C4-2B (cell line): ENCODE measurements around the gene EXOC3L1.
A peak's percentile ranks its signal among the peaks of the same experiment; 100 is the strongest.

ENCODE experiments used
- H3K27ac ChIP-seq: fragments of 450-650 bp; 2 replicates; pipeline ENCODE4 v1.5.1; 2017
- CTCF ChIP-seq: fragments of 450-650 bp; conservative IDR thresholded peaks from 2 replicates; pipeline ENCODE4 v1.5.1; 2017; ENCODE audit warnings: mild to moderate bottlenecking
- ZFX ChIP-seq: fragments of 450-650 bp; IDR thresholded peaks from 2 replicates; pipeline ENCODE4 v1.6.1; 2017

EXOC3L1 gene

GRCh38 chr16:67213197-67214019 lies 23.5 kb upstream of the EXOC3L1 start:
- TF ChIP-seq CTCF (no peak), ZFX (no peak)
- H3K27ac ChIP-seq: 0 out of 2 replicates have a peak overlapping the region, but pooled peaks have one; percentile 1

GRCh38 chr16:67212766-67213165 lies 22.8 kb upstream of the EXOC3L1 start:
- no peak overlapping the region for H3K27ac ChIP-seq
- no peak for TF ChIP-seq CTCF
- no peak for TF ChIP-seq ZFX

GRCh38 chr16:67211674-67212073 lies 21.7 kb upstream of the EXOC3L1 start:
- no peak for TF ChIP-seq CTCF
- no peak for TF ChIP-seq ZFX
- no peak overlapping the region for H3K27ac ChIP-seq

GRCh38 chr16:67210069-67210937 lies 20.4 kb upstream of the EXOC3L1 start:
- H3K27ac ChIP-seq: no peak overlapping the region
- TF ChIP-seq ZFX (no peak), CTCF (no peak)

- no peak for TF ChIP-seq ZFX
- TF ChIP-seq CTCF: no peak
- H3K27ac ChIP-seq: no peak overlapping the region
Observed at GRCh38 chr16:67209565-67209964, 19.6 kb upstream of the EXOC3L1 start.

GRCh38 chr16:67208154-67208896 lies 18.4 kb upstream of the EXOC3L1 start:
- TF ChIP-seq CTCF (no peak), ZFX (no peak)
- H3K27ac ChIP-seq: peak overlapping the region; percentile 34
